A673 (cell line): ENCODE data around the gene VWA7.

Experiments used
- EZH2 ChIP-seq: fragments of 200-600 bp; sonication (generic); IDR thresholded peaks from 2 replicates; pipeline ENCODE4 v1.6.1; 2017; ENCODE audit warnings: borderline replicate concordance, low read depth, mild to moderate bottlenecking, mixed read lengths, antibody characterized with exemption, low read length; ENCODE audit not compliant: poor library complexity, severe bottlenecking
- TF ChIP-seq, protein P1 (sequence below): fragments of 300-800, 200-600 bp; sonication (generic); conservative IDR thresholded peaks from 2 replicates; pipeline ENCODE4 v1.5.1; 2017; ENCODE audit warnings: low read depth, mild to moderate bottlenecking, antibody characterized with exemption, low read length, moderate library complexity, mixed read lengths

DNA sequence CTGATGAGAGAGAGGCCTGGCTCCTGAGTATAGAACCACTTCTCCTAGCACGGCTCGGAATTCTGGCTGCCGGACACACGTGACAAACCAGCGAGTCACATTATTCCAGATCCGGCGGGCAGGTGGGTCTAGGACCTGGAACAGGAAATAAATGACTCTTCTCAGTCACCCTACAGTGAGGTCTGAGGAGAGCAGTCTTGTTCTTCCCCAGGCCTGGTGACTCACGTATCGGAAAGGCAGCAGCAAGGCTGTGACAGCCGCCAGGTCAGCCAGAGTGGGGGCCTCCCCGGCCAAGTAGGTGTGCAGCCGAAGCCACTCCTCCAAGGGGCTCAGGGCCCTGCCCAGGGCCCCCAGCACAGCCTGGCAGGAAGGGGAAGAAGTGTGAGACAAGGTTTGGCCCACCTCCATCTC lies 15.6 kb upstream of the VWA7 start:
- TF ChIP-seq, protein P1, sequence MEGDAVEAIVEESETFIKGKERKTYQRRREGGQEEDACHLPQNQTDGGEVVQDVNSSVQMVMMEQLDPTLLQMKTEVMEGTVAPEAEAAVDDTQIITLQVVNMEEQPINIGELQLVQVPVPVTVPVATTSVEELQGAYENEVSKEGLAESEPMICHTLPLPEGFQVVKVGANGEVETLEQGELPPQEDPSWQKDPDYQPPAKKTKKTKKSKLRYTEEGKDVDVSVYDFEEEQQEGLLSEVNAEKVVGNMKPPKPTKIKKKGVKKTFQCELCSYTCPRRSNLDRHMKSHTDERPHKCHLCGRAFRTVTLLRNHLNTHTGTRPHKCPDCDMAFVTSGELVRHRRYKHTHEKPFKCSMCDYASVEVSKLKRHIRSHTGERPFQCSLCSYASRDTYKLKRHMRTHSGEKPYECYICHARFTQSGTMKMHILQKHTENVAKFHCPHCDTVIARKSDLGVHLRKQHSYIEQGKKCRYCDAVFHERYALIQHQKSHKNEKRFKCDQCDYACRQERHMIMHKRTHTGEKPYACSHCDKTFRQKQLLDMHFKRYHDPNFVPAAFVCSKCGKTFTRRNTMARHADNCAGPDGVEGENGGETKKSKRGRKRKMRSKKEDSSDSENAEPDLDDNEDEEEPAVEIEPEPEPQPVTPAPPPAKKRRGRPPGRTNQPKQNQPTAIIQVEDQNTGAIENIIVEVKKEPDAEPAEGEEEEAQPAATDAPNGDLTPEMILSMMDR, result no peak
- TF ChIP-seq EZH2, result no peak
